Stimulated activated CD8-positive, alpha-beta memory T cell treated with anti-CD3 and anti-CD28 coated beads, Interleukin-12 subunit alpha, Interleukin-12 subunit beta, amount 100 ng/mL, for 24 hours (primary cell): ENCODE measurements around the gene NAV2.
"Not testable (repeated sequence)": the region's sequence is repeated elsewhere in the genome, so short reads cannot be mapped to it uniquely, and the experiment has no call there.

Experiments used
- DNase-seq: peaks from one replicate; pipeline ENCODE4 v3.0.0-alpha.2; 2020; ENCODE audit errors: extremely low read depth

NAV2 gene

DNA sequence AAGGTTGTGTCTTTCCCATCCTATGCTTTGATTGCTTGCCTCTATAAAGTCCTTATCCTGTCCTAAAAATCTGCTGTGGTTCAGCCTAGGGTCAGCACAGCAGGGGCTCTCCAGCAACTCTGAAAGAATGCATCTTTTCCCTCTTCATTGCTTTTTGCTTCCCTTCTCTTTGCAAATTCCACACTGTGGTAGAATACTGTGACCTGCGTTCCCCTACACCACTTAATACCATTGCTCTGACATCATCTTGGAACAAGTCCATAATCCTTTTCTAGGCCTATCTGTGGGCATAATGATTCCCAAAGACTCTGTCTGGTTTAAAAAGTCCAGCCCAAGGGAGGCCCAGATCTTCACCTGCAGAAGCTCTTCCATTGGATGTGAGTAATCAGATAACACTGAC is 177.7 kb downstream of the NAV2 start:
- no peak for DNase-seq

DNA sequence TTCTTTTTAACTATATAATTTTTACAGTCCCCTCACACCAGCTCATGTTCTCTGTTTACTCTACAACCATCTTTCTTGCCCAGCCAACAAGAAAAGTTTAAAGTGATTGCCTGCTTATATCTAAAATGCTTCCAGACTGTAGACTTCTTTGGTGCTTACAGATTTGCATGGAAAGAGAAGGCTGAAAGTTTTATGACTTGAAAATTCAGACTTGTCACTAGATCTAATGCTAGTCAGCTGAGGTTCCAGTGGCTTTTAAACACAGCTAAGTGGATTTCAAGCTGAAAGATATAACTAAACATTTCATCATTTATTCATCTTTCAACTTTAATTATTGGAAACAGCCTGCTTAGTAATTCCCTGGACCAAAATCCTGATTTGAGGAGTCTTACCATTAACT is 178.4 kb downstream of the NAV2 start:
- no peak for DNase-seq

DNA sequence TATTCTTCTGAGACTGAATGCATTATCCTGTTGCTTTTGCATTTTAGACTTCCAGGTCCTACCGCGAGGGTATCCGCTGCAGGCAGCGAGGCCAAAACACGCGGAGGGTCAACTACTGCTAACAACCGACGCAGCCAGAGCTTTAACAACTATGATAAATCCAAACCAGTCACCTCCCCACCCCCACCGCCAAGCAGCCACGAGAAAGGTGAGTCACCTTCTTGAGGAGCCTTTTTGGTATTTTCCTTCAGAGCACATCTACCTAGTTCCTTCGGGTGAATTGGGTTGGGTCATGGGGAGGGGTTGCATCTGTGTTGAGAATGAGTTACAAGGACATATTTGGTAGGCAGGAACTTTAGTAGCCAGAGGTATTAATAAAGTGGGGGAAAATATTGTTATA is 179.8 kb downstream of the NAV2 start:
- DNase-seq = no peak

DNA sequence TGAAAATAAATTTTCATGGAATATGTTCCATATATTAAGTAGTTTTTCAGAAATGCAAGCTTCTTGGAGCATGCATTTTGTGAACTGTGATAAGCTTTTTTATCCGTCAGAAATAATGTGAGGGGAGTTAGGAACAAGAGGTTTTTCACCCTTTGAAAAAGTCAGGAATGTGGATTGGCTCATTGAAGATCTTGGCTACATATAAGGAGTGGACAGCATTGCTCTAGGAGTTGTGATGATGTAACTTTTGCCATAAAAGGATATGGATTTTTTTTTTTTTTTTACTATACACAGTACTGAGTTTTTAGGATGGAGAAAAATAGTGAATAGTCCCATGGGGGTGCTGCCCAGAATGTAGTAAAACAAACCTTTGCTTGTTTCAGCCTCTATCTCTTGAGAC is 180.2 kb downstream of the NAV2 start:
- DNase-seq = no peak

DNA sequence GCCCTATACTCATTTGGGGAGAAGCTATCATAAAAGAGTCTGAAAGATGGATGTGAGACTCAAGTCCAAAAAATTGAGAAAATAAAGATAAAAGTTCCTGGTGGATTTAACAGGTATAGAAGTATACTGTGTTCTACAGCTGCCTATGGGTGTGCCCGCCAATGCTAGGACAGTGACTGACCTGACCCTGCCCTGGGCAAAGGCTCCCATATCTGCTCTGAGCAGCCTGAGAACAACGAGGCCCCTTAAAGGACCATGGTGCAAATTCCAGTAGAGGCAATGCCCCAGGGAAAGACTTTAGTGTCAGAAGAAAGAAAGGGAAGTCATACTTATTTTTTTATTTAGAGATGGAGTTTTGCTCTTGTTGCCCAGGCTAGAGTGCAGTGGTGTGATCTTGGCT is 181.8 kb downstream of the NAV2 start:
- DNase-seq = no peak

DNA sequence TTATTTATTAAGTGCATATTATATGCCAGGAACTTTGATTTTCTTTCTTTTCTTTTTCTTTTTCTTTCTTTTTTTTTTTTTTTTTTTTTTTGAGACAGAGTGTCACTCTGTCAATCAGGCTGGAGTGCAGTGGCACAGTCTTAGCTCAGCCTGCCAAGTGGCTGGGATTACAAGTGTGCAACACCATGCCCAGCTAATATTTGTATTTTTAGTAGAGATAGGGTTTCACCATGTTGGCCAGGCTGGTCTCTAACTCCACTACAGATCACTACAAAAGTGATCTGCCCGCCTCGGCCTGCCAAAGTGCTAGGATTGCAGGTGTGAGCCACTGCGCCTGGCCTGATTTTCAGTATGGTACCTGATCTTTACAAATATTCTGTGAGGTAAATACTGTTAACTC is 182.4 kb downstream of the NAV2 start:
- not testable (repeated sequence) for DNase-seq

DNA sequence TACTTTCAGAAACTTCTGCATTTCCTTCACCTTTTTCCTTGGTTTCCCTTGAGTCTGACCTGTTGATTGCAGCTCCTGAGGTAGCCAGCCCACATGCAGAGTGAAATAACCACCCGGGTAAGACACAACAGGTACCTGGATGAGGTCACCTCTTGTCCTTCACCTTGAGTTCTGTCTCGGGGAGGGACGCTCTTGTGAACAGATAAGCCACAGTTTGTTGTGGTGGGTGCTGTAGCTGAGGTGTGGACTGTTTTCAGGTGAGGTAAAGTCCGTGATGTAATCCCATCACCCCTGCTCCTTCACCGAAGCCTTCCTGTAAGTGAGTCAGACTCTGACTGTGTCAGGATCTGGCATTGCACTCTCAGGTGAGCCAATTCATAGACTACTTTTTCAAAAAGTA is 183.1 kb downstream of the NAV2 start:
- no peak for DNase-seq

DNA sequence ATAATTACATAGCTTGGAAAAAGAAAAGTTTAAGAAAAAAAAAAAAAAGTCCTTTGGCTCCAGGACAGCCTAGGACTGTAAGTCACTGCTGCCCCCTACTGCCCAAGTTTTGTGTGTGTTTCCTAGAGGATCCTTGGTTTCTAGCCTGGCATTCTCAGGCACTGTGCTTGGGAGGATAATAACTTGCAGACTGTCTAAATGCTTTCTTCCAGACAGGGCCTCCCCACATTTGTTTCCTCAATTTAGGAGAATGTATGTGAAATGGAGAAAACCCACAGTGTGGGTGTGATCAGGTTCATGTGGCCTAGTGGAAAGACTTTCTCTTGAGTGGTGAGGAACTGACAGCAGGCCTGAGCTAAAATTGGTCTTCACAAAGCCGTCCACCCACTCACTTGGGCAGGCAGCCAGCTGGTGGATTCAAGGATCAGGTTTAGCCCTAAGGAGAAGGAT is 191.0 kb downstream of the NAV2 start:
- DNase-seq = peak; percentile 3

DNA sequence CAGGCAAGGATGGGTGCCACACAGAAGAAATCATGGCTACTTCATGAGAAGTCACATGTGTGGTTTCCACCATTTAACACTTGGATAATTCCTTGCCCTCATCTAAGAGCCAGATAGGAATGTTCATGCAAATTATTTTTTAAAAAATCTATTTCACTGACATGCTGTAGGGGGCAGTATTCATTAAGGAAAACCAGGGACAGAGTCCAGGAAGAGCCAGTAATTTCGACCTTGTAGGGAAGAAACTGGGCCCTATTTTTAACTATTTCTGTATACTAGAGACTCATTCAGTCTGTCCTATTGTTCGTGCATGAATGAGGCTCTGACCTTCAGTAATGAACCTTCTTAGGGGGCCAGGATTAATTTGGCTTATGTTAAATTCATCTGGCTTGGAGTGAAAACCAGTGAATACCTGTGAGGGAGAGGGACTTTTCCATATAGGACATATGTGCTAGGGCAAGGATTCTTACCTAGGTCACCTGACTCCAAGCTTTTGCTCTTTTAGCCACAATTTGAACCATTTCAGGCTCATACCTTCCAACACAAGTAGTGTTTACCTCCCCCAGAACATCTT is 192.7 kb downstream of the NAV2 start:
- no peak for DNase-seq

DNA sequence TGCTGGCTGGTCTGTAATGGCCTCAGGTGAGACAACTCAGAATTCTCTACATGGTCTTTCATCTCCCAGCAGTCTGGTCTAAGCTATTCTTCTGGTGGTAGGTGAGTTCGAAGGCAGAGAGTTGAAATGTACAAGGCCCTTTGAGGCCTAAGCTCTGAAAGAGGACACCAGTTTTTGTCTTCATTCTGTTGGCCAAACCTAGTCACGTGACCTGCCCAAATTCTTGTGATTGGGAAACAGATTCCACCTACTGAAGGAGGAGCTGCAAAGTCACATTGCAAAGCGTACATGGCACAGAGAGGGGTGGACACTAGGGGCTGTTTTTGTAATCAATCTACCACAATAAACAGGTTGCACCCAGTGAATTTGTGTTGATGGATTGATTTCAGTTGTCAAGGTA is 193.5 kb downstream of the NAV2 start:
- no peak for DNase-seq

DNA sequence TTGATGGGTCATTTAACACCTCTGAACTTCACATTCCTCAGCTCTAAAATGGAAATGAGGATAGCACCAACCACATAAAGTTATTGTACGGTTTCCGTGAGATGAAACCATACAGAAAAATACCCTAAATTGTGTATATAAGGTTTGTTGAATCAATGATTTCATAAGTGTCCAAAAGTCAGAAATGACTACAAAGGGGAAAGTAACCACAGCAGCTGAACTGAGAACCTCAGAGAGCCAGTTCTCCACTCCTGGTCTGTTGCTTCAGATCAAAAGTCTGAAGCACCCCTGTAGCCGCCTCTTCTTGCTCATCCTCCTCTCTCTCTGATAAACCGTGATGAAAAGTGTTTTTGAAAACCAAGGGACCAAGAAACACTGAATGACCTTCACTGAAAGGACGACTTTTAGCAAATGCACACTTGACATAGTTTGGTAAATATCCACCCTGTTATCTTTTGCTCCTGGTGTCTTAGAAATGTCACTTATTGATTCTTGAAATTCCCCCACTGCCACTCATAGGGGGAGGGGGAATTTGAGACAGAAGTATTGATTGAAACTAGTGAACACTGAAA is 194.5 kb downstream of the NAV2 start:
- no peak for DNase-seq

DNA sequence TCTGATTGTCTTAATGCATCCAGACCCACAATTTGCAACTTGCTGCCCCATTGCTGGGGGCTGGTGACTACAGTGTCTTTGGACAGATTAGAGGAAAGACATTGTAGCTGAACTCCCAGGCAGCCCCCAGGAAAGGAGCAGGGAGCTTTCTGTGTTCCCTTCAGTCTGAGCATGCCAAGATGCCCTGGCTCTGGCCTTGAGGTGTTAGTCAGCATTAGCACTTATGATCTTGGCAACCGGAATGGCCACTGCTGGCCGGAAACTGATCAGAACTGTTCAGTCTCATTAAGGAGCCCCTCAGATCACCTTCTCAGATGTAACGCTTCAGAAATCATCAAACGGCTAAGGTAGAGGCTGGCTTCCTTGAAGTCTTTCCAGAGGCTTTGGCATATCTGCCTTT is 195.2 kb downstream of the NAV2 start:
- no peak for DNase-seq

DNA sequence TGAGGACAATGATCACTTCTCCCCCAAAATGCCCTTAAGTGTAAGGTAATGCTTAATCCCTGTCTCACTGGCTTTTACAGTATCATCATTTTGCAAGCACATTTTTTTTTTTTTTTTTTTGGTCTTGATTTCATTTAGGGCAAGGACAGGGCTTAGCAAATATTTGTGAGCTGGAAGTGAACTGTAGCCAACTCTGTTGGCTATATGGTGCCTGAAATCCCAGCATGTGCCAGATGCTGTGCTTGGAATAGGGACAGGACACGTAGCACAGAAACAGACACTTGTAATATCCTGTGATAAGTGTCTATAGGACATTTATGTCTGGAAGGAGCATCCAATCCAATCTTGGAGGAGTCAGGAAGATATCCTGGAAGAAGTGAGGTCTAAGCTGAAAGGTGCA is 198.3 kb downstream of the NAV2 start:
- no peak for DNase-seq

DNA sequence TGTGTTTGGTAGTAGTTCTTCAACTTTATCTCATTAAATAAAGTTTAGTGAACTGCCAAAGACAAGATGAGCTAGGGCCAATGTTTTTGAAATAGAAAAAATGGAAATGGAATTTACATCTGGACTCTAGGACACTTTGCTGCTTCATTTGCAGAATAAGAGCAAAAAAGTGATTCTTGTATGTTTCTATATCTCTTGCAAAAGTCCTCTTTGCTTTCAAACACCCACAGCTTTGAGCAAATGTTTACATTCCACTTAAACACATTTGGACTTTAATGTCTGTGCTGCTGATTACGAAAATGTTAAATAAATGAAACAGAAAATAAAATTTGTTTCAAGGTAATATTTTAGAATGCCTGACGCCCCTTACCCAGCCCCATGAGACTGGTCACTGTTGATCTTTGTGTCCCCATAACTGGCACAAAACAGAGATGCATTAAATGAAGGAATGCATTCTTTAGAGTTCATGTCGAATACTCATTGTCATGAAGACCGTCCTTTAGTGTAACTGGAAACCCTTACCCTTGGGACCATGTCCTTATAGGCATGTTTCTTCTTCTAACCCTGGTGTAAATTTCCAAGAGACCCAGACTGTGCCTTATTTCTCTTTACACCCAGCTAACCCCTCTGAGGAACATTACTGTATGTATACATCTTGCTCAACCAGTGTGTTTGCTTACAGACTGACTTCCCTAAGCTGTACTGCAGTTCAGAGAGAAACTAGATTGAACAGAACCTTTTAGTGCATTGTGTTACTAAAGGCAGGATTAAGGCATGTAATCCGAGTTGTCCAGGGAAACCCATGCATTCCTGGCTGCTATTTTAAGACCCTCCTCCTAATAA is 199.7 kb downstream of the NAV2 start:
- DNase-seq = no peak

DNA sequence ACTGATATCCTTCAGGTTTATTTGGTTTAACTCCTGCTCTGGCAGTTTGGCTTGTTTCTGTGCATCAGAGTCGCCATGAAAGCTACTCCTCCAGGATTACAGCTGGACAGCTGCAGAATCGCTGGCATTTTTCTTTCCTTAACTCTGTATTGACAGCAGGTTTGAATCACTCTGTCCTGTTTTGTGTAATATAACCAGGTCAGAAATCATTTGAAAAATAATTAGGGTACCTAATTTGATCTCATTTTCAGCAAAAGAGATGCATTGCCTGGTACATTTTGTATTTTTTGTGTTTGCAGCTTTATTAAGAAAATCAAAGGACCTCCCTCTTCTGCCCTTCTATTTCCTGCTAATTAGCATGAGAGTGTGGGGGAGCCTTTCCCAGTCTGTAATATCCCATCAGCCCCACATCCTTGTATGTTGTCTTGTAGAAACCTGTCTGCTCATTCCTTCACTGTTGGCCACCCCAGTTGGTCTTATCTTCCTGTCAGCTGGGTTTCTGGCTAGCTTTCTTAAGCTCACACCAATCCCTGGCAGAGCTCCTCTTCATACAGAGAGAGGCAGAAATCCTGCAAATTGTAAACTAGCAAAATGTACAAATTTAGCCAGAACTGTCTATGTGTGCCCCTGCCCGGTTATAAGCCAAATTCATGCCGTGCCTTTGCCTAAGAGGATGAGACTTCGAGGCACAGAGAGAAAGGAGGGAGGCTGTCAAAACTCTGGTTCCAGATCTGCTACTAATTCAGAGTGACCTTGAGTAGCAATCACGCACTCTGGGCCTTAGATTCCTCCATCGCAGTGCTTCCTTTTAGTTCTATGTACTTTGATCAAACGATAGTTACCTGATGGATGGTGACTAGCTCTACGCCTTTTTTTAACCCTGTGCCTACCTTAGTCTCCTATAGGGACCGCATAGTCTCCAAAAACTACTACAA is 200.6 kb downstream of the NAV2 start:
- no peak for DNase-seq

DNA sequence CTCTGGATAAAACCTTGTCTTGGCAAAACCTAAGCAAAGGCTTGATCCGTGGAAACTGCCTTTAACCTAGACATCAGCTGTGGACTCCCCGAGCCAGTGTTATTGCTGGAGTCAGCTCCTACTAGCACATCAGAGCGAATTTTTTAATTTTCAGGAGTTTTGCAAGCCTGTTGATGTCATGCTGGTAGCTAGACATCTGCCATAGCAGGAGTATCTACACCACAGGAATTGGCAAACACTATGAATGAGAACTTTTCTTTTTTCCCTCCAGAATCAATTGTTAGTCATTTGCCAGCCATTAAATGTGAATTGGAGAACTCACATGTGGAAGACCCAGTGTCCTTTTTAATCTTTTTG is 201.2 kb downstream of the NAV2 start:
- no peak for DNase-seq

DNA sequence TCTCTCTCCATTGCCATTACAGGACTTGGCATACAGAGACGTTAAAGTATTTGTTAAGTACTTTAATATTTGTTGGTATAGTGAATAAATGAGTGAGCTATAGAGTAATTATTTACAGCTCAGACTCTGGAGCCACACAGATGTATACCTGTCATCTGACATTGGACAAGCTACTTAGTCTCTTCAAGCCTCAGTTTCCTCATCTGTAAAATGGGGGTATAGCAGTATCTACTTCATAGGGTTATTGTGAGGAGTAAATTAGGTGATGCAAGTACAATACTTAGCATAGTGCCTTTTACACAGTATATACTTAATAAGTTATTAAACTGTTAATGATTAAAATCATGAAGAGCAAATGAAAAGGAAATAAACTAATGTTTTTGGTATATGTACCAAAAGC is 203.2 kb downstream of the NAV2 start:
- no peak for DNase-seq

DNA sequence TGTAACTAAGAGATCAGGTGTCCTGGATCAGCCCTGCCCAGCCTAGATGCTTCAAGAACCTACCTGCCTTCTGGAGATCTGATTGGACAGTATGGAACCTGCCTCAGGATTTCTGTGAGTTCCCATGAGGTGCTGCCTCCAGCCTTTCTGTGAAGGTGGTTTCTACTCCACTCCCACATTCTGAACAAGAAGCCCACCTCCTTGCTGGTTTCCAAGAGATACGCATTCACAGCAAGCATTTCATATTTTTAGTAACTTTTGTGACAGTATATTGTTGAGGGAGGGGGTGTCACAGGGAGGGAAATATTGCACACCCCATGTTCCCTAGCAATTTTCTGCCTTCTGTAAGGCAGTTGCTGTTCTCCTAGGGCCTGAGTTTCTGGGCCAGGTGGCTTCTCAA is 204.4 kb downstream of the NAV2 start:
- DNase-seq = no peak

DNA sequence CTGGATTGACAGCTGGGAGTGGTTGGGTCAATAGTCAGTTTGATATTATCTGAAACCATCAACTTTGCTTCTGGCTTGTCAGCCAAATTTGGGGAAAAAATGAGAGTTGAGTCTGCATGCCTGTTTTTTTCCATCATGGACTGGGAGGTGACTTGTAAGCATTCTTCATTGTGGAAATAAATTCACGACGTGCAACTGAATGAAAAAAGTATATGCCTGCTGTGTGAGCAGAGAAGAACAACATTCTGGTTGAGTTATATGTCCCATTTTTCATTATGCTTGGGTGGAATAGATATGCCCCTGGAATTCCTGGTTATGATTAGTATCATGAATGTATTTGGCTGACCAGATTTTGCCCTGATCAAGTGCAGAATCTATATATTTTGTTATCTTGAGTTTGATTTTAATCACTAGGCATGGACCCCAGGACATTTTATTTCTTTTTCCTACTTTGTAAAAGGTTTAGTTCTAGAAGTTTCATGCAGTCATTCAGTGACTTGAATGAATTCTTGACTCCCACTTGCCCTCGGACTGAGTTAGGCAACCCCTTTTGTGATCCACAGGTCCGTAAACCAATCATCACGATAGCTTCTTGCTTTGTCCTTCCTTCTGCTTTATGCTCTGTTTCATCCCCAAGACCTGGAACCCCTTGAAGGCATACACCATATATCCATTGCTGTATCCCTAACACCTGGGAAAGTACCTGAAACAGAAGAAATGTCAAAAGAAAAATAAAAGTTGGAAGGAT is 205.8 kb downstream of the NAV2 start:
- no peak for DNase-seq

DNA sequence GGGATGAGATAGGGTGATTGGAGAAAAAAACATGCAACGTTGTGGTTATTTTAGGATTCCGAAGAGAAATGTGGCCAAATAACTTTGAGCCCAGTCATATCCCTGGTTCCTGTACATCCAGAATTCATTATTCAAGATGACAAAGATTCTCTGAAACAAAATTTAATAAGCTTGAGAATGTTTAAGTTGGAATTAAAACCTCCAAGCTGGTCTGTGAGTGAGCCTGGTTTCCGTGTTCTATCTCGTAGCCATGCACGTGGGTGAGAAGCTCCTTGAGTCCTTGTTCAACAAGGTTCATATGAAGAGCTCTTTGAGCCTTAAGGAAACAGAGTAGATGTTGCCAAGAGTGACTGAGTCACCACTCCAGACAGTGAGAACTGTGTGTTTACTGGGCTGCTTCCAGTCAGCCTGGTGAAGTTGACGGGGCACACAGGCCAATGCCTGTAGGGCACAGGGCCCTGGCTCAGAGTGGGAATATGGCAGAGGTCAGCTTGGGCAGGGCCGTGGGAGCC is 206.5 kb downstream of the NAV2 start:
- DNase-seq = no peak

DNA sequence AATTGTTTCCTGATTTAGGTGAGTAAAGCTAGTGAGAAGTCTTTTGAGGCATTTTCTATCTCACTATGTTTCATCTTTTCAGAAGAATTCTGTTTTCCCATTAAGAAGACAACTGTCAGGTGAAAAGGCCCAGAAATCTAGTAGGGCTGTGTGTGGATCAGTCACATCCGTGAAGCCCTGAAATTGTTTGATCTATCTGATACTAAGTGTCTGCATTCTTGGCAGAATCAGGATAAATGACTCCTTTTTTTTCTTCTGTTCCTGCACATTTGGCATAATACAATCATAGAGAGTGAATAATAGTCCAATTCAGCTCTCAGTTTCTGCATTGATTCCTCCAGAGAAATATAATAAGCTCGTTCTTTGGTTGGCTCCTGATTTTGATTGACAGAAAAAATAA is 208.3 kb downstream of the NAV2 start:
- no peak for DNase-seq
